Measurements from ENCODE around the gene GABARAP.
"Not testable (repeated sequence)": the region's sequence is repeated elsewhere in the genome, so short reads cannot be mapped to it uniquely, and the experiment has no call there.

Gene GABARAP

GRCh38 chr17:7260651-7261378 is 18.6 kb upstream of the GABARAP start:
- DNase-seq: peak; percentile 61

DNA sequence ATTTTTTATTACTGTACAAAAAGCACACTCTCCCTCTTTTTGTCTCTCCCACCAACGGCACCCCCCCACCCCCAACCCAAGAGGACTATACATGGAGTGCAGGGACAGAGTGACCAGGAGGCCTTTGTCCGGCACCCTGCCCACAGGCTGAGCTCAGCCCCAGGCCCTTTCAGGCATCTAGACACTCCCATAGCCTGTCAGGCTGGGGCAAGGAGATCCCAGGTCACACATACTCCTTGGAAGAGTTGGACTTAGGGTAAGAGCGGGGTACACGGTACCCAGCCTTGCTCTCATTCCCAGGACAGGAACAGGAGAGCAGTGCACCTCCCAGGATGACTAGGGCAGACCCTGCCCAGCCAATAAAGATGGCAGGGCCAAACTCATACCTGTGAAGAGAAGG is 17.9 kb upstream of the GABARAP start:
- no peak for DNase-seq

DNA sequence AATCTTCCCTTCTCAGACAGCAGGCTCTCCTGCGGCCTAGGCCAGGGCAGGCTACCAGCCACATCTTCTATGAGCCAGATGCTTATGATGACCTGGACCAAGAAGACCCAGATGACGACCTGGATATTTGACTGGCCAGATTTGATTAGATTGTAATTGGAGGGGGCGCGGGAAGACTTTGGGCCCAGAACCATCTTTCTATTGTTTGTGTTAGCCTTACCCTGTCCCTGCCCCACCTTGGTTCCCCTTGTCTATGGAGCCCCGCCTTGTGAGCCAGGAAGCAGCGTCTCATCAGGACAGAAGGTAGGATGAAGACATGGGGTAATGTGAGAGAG is 17.3 kb upstream of the GABARAP start:
- DNase-seq: no peak

DNA sequence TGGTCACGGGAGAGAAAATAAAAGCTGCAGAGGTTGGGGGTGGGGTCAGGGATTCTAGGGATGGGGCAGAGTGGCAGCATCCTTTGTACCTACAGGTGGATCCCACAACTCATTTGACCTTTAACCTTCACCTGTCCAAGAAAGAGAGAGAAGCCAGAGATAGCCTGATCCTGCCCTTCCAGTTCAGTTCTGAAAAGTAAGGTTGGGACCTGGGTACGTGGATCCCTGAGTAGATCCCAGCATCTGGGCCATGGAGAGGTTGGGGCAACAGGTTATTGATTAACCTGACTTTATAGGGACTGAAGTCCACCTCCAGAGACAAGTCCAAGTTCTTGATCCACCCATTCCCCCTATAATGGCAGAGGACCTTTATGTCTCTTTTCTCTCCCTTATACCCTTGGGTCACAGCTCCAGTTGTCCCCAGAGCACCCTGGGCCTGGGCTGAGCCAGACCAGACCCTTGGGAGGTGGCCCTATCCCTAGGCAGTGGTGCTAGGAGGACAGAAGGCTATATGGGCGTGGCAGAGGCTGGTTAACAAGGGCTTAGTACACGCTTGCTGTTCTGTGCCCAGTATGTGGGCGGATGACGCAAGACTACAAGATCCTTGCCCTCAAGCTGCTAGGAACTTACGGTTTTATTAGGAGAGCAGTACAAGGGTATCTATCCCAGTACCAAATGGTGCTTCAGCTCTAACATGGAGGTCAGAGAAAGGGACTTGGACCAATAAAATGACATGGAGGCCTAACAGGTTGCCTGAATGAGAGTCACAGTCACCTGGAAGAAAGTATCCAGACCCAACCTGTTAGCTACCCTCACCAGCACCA is 16.7 kb upstream of the GABARAP start:
- no peak for DNase-seq

- no peak for DNase-seq
Measured at GRCh38 chr17:7256766-7257456, 14.7 kb upstream of the GABARAP start.

GRCh38 chr17:7254511-7254910 is 12.3 kb upstream of the GABARAP start:
- DNase-seq: no peak

GRCh38 chr17:7253082-7253481 is 10.8 kb upstream of the GABARAP start:
- DNase-seq: no peak

- DNase-seq: peak; percentile 98
Measured at GRCh38 chr17:7252176-7253043, 10.2 kb upstream of the GABARAP start, which contains the start of gene ELP5. TSS of gene ELP5 (plus strand) at chr17:7252215. CDS start at chr17:7252551, 336 bp downstream.

DNA sequence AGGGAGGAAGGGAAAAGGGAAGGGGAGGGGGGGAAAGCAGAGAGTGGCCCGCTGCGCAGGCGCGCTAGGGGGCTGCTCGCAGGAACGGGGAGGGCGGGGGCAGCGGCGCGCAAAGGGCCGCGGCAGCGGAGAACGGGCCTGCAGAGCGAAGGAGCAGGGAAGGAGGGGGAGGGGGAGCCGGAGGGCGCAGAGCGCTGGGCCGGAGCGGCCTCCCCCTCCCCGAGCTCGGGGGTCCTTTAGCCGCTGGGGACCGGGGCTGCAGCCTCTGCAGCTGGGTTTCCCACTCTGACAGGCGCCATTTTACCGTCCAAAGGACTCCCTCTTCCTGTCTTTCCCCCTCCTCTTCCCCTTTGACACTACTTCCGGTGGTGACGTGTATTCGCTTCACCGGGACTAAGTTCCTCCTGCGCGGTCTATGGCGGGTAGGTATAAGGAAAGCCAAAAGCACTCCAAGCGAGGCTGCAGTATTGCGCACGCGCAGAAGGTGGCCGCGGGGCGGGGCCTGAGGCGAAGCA is 9.5 kb upstream of the GABARAP start, which contains the start of gene CTDNEP1:
TSS of gene CTDNEP1 (minus strand) at position 74 of the 515 bp plus-strand sequence. CDS start 438 bp downstream, outside the sequence.
- DNase-seq: peak; percentile 100

DNA sequence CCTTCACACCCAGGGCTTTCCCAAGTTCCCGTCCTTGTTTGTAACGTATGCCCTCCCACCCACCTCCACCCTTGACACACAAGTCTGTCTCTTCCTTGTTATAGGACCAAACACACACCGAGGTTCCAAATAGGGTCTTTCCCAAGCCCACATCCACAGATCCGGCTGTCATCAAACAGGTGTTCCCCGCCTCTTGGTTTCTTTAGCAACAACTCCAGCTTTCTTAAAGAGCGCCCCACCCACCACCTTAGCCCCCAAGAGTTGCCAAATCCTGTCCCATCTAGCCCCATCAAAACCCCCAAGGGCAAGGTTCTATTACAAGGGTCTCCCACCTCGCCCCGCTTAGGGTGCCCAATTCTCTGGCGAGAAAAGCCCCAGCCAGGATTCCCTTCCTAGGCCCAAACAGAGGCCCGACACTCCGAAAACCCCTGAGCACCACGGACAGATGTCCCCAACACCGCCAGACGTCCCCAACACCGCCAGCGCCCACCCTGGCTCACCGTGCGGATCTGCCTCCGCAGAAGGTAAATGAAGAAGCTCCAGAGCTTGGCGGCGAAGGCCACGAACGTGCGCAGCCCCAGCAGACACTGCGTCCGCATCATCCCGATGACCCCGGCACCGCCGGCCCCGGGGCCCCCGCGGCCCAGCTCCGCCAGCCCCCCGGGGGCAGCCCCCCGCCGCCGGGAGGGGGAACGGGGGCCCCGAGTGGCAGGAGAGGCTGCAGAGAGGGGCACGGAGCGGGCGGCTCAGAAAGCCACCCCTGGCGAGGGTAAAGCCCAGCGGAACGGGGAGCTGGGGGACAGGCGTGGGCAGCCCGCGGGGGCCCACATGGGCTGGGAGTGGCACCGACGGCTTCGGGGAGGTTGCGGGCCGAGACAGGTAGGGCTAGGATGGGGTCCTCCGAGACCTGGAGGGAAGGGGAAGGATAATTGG is 8.7 kb upstream of the GABARAP start:
- peak; percentile 27 for DNase-seq

GRCh38 chr17:7249830-7250229 is 7.6 kb upstream of the GABARAP start:
- no peak for DNase-seq

DNA sequence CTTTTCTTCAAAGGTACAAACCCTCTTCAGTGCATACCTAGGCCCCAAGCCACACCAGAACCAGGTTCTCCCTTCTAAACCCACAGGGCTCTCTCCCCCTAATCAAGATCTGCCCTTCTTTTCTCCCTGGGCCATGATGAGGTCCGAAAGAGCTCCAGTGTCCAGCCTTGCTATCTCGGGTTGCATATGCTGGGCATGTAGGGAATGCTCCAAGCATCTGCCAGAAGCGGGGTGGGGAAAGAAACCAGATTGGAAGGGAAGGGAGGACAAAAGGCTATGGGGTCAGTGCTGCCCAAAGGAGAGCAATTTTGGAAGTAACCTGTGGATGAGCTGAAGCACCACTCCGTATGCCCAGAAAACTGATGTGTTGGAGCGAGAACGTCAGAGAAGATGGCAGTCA is 7.0 kb upstream of the GABARAP start:
- DNase-seq: no peak

- DNase-seq: no peak
Measured at GRCh38 chr17:7248796-7249195, 6.5 kb upstream of the GABARAP start.

DNA sequence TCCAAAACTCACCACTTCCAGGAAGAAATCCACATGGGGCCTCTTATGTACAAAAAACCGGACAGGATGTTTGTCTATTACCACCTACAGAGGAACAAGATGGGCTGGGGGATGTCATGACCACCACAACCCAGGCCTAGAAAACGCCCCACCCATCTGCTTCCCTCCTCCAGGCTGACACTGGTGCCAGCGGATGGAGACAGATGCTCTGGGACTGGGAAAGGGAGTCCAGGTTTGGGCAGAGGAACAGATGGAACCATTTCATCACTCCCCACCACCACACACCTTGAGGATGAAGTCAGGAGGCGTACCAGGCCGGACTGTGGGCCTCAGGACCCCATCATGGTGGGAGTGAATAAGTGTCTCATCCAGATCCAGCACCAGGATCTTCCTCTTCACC is 4.5 kb upstream of the GABARAP start:
- no peak for DNase-seq

DNA sequence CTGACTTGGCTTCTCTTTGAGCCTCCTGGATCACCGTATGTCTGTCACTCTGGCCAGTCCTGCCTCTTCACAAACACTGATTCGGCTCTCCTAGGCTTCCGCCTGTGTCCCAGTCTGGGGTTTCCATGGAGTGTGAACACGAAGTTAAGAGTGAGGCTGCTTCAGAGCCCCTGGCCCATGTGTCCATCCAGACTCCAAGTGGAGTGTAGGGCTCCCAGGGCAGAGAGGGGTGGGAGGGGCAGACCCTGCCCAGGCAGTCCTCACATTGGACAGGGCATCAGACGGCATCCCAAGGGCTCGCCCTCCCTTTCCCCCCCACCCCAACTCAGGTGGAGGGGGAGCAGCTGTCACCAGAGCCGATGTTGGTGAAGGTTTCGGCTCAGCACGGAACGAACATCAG is 1.6 kb upstream of the GABARAP start:
- not testable (repeated sequence) for DNase-seq

DNA sequence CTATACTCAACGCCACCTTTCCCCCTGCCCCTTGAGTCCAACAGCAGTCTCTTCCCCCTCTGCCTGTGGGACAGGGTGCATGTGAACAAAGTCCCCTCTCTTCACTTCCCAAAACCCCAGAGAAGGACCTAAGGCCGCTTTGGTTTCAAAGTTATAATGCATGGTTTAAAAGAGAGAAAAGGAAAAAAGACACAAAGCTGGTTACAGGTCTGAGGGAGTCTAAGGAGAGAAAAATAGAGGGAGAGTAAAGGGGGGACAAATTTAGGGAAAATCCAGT is 1.1 kb upstream of the GABARAP start:
- DNase-seq: no peak

- peak; percentile 99 for DNase-seq
Measured at GRCh38 chr17:7242717-7243452, 636 bp upstream of the GABARAP start.

DNA sequence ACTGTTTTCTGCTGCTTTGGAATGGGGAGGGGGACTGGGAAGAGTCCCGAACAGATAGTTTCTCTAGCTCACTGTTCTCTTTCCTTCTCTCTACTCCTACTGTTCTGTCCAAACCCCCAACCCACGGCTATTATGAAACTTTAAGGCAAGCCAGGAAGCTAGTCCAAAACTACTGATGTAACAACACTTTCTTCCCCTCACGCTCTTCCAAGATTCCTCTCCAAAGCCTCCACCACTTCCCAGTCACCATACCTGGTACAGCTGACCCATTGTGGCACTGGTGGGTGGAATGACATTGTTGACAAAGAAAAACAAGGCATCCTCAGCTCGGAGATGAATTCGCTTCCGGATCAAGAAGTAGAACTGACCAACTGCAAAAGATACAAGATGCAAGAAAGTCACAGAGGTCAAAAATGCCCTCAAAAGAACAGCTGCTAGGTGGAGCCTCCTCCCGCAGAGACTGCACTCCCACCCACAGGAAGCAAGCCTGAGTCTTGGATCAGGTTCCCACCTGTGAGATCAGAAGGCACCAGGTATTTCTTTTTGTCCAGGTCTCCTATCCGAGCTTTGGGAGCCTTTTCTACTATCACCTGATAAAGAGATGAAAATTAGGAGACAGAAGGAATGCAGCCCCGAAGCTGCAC is 1.0 kb downstream of the GABARAP start:
- no peak for DNase-seq

DNA sequence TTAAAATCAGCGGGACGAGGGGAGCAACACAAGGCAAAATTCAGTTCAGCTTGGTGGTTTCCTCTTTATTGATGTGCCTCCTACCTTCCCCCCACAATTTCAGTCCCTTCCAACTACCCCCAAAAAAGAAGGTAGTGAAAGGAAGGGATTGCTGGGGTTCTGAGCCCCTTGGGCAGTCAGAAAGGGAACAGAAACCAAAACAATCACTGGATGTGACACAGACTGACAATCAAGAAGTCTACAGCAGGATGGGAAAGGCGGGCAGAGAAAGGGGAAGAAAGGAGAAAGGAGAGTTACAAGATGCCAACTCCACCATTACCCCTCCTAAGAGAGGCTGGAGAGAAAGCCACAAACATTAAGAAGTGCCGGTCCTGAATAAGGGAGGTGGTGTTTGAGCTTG is 1.9 kb downstream of the GABARAP start:
- no peak for DNase-seq
